ENCODE data around the gene PICK1.
"Not testable (repeated sequence)": the region's sequence is repeated elsewhere in the genome, so short reads cannot be mapped to it uniquely, and the experiment has no call there.

Gene PICK1

GRCh38 chr22:38030311-38031133 is 26.7 kb upstream of the PICK1 start:
- DNase-seq = no peak

GRCh38 chr22:38031491-38031890 is 25.7 kb upstream of the PICK1 start:
- DNase-seq = no peak

- DNase-seq = peak in 1 of 2 experiments; percentile 22
These were observed 24.3 kb upstream of the PICK1 start for GRCh38 chr22:38032681-38033521.

GRCh38 chr22:38033522-38034277 is 23.5 kb upstream of the PICK1 start:
- no peak for DNase-seq

- DNase-seq = no peak
These were observed 22.8 kb upstream of the PICK1 start for GRCh38 chr22:38034278-38034882.

GRCh38 chr22:38034884-38035529 is 22.2 kb upstream of the PICK1 start:
- no peak for DNase-seq

- no peak for DNase-seq
These were observed 21.7 kb upstream of the PICK1 start for GRCh38 chr22:38035530-38035885.

- DNase-seq = no peak
These were observed 20.7 kb upstream of the PICK1 start for GRCh38 chr22:38036392-38037062.

GRCh38 chr22:38037367-38038150 is 19.6 kb upstream of the PICK1 start:
- not testable (repeated sequence) for DNase-seq

GRCh38 chr22:38038426-38038825 is 18.8 kb upstream of the PICK1 start:
- DNase-seq = no peak

- no peak for DNase-seq
These were observed 18.1 kb upstream of the PICK1 start for GRCh38 chr22:38038890-38039812.

- no peak for DNase-seq
These were observed 16.0 kb upstream of the PICK1 start for GRCh38 chr22:38040953-38041759.

- peak; percentile 52 to 55 for DNase-seq
These were observed 15.3 kb upstream of the PICK1 start for GRCh38 chr22:38041760-38042487.

GRCh38 chr22:38042488-38042790 is 14.8 kb upstream of the PICK1 start:
- DNase-seq = peak in 1 of 2 experiments; percentile 32

GRCh38 chr22:38043151-38044039 is 13.8 kb upstream of the PICK1 start:
- DNase-seq = no peak

GRCh38 chr22:38046070-38046748 is 11.0 kb upstream of the PICK1 start:
- DNase-seq = no peak
